Neutrophil (primary cell): ENCODE measurements around the gene GOLGA7B.

ENCODE experiments used
- H3K27ac ChIP-seq: fragments of 200-600 bp; sonication (generic); 2 replicates; pipeline ENCODE4 v1.5.1; 2016; ENCODE audit warnings: mild to moderate bottlenecking, moderate library complexity
- H3K27me3 ChIP-seq: fragments of 200-600 bp; sonication (generic); 2 replicates; pipeline ENCODE4 v1.6.0; 2016; ENCODE audit warnings: mild to moderate bottlenecking
- H3K36me3 ChIP-seq: fragments of 200-600 bp; sonication (generic); 2 replicates; pipeline ENCODE4 v1.5.1; 2017
- H3K4me1 ChIP-seq, 2 experiments: fragments of 200-600 bp in 1 of 2; sonication (generic) in 1 of 2; 1 replicate in 1 of 2; 2 replicates in 1 of 2; pipeline versions ENCODE4 v1.5.1 to v1.6.1; 2013 to 2016; ENCODE audit warnings: low read depth in 1 of 2, low read length in 1 of 2, mild to moderate bottlenecking in 1 of 2, moderate library complexity in 1 of 2; ENCODE audit not compliant: control insufficient read depth in 1 of 2, insufficient read depth in 1 of 2
- H3K4me3 ChIP-seq, 2 experiments: fragments of 200-600 bp in 1 of 2; sonication (generic) in 1 of 2; 1 replicate in 1 of 2; 2 replicates in 1 of 2; pipeline ENCODE4 v1.5.1; 2013 to 2016; ENCODE audit warnings: low read depth in 1 of 2, low read length in 1 of 2, mild to moderate bottlenecking in 1 of 2, moderate library complexity in 1 of 2
- H3K9me3 ChIP-seq: fragments of 200-600 bp; sonication (generic); 2 replicates; pipeline ENCODE4 v1.5.1; 2016
- CTCF ChIP-seq: fragments of 200-600 bp; sonication (generic); IDR thresholded peaks from 2 replicates; pipeline ENCODE4 v1.5.1; 2016; ENCODE audit warnings: antibody characterized with exemption

The GOLGA7B gene

GRCh38 chr10:97852840-97853405, 3.3 kb downstream of the GOLGA7B start:
- Histone ChIP-seq H3K4me1 (peaks cover 0 to 3% of the 10 kb centered on the region in 2 experiments), H3K9me3 (no peaks in the 10 kb centered on the region), H3K27ac (no peak overlapping the region), H3K36me3 (no peaks in the 10 kb centered on the region), H3K27me3 (peaks cover 83% of the 10 kb centered on the region), H3K4me3 (no peak overlapping the region)
- TF ChIP-seq CTCF = no peak

- Histone ChIP-seq H3K4me3 (no peak overlapping the region), H3K9me3 (no peaks in the 10 kb centered on the region), H3K4me1 (peaks cover 0 to 3% of the 10 kb centered on the region in 2 experiments), H3K27me3 (peaks cover 65% of the 10 kb centered on the region), H3K36me3 (no peaks in the 10 kb centered on the region), H3K27ac (no peak overlapping the region)
- no peak for TF ChIP-seq CTCF
Observed at GRCh38 chr10:97854743-97855142, 5.1 kb downstream of the GOLGA7B start.

GRCh38 chr10:97858001-97858439, 8.4 kb downstream of the GOLGA7B start:
- no peaks in the 10 kb centered on the region for H3K4me1 ChIP-seq
- no peaks in the 10 kb centered on the region for H3K36me3 ChIP-seq
- H3K27ac ChIP-seq = no peak overlapping the region
- TF ChIP-seq CTCF = no peak
- no peaks in the 10 kb centered on the region for H3K9me3 ChIP-seq
- H3K4me3 ChIP-seq = no peak overlapping the region
- peaks cover 45% of the 10 kb centered on the region for H3K27me3 ChIP-seq

GRCh38 chr10:97861097-97861750, 11.6 kb downstream of the GOLGA7B start:
- Histone ChIP-seq H3K27me3 (peaks cover 16% of the 10 kb centered on the region), H3K9me3 (no peaks in the 10 kb centered on the region), H3K4me1 (no peaks in the 10 kb centered on the region), H3K27ac (no peak overlapping the region), H3K36me3 (no peaks in the 10 kb centered on the region), H3K4me3 (no peak overlapping the region)
- TF ChIP-seq CTCF = no peak

- Histone ChIP-seq H3K4me3 (no peak overlapping the region), H3K27ac (no peak overlapping the region), H3K27me3 (peaks cover 12% of the 10 kb centered on the region), H3K36me3 (no peaks in the 10 kb centered on the region), H3K4me1 (no peaks in the 10 kb centered on the region), H3K9me3 (no peaks in the 10 kb centered on the region)
- TF ChIP-seq CTCF = no peak
Observed at GRCh38 chr10:97861924-97862323, 12.3 kb downstream of the GOLGA7B start.
